GM10266 (cell line): ENCODE measurements around the gene NXN.
"Not testable (repeated sequence)": the region's sequence is repeated elsewhere in the genome, so short reads cannot be mapped to it uniquely, and the experiment has no call there.

Experiments
- DNase-seq: peaks from one replicate; pipeline ENCODE4 v3.0.0; 2012; ENCODE audit errors: extremely low spot score
- CTCF ChIP-seq: IDR thresholded peaks from 2 replicates; pipeline ENCODE4 v1.5.1; 2012; ENCODE audit warnings: mild to moderate bottlenecking, low read depth; ENCODE audit not compliant: control insufficient read depth, insufficient read depth; ENCODE audit errors: missing control alignments

The NXN gene

GRCh38 chr17:751269-752001, 228.1 kb downstream of the NXN start:
- no peak for TF ChIP-seq CTCF
- peak; percentile 55 for DNase-seq

GRCh38 chr17:750431-751037, 229.0 kb downstream of the NXN start:
- no peak for TF ChIP-seq CTCF
- DNase-seq = no peak

GRCh38 chr17:749359-749758, 230.2 kb downstream of the NXN start:
- DNase-seq = not testable (repeated sequence)
